ENCODE measurements around the gene MAP3K5.
"Not testable (repeated sequence)": the region's sequence is repeated elsewhere in the genome, so short reads cannot be mapped to it uniquely, and the experiment has no call there.

The MAP3K5 gene

DNA sequence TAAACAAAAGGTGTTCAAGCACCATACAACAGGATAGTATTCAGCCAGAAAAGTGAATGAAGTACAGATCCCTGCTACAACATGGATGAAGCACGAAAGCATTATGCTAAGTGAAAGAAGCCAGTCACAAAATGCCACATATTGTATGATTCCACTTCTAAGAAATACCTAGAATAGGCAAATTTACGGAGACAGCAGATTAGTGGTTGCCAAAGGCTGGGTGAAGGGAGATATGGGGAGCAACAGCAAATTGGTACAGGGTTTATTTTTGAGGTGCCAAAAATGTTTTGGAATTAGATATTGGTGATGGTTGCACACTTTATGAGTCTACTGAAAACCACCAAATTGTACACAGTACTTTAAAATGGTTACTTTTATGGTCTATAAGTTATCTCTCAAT is 23.2 kb downstream of the MAP3K5 start:
- no peak for DNase-seq

DNA sequence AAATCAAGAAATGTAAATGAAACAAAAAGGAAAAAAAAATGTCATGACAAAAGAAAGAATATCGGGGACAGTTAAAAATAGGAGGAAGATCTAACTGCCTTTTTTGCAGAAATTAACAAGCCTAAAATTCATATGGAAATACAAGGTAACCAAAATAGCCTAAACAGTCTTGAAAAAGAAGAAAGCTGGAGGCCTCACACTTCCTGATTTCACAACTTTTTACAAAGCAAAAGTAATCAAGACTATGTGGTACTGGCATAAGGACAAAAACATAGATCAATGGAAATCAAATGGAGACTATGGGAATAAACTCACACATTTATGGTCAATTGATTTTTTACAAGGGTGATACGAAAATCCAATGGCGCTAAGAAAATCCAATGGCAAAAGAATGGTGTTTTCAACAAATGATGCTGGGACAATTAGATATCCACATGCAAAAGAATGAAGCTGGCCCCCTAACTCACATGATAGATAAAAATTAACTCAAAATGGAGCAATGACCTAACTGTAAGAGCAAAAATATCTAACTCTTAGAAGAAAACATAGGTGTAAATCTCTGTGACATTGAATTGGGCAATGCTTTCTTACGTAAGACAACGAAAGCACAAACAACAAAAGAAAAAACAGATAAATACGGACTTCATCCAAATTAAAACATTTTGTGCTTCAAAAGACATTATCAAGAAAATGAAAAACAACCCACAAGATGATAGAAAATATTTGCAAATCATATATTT is 24.5 kb downstream of the MAP3K5 start:
- no peak for DNase-seq

DNA sequence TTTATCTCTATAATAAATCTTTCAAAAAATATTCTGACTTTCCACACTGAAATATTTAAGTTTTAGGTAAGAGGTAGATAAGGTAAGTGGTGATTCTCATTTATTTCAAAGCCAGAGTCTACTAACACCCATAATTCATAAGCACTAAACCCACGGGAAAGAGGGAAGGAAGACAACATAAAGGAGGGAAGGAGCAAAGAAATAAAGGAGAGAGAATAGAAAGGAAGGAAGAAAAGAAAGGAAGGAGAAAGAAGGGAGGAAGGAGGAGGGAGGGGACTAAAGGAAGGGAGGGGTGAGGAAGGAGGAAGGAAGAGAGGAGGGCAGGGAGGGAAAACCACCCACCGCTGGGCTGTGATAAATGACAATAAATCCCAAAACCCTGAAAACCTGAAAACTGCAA is 25.2 kb downstream of the MAP3K5 start:
- no peak for DNase-seq

DNA sequence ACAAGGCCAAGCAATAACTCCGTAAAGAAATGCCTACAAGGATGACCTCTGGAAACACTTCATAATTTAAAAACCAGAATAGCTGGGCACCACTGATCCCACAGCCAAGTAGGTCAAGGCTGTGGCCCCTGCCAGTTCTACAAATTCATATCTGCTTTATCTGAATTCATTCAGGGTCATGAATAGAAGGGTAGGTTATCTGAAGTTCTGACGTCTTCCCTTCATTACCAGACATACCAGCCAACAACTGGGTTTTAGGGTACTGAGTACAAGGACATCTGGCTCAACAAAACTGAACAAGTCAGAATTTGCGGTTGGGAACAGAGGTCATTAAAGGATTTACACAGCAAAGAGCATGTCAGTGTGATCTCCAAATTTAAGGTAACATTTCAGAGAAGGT is 26.0 kb downstream of the MAP3K5 start:
- DNase-seq, result no peak

DNA sequence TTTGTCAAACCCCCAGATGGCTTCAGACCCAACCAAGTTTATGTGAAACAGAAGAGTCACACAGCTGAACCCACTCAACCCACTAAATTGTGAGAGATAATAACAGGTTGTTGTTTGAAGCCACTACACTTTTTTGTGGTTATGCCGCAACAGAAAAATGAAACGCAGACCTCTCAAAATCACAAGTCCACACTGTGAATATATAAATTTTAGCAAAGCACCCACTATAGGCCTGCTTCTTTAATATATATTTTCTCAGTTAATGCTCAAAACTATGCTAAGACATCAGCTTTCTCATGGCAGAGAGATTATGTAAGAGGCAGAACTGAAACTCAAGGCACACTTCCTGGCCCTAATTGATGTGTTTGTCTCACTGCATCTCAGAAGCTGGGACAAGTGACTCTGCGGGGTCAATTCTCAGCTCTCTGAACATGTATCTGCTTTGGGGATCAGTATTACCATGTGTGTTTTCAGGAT is 27.7 kb downstream of the MAP3K5 start:
- no peak for DNase-seq

DNA sequence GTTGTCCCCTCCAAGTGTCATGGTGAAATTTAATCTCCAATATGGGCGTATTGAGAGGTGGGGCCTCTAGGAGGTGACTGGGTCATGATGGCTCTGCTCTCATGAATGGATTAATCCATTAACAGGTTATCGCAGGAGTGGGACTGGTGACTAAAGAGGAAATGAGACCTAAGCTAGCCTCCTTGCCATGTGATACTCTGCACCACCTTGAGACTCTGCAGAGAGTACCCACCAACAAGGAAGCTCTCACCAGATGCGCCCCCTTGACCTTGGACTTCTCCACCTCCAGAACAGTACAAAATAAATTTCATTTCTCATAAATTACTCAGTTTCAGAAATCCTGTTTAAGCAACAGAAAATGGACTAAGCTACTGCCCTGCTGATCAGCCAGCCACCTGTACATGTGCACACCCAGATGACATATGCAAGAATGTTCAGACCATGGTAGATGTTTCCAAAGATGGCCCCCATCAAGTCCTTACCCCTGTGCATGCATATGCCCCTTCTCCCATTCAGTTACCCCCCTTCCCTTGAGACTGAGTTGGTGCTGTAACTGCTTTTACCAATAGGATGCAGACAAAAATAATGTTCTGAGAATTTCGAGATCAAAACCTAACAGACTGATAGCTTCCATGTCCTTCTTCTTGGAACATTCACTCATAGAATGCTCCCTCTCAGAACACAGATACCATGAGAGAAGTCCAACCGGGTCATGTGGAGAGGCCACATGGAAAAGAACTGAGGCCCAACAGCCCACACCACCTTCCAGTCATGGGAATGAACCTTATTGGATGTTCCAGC is 28.4 kb downstream of the MAP3K5 start:
- no peak for DNase-seq

DNA sequence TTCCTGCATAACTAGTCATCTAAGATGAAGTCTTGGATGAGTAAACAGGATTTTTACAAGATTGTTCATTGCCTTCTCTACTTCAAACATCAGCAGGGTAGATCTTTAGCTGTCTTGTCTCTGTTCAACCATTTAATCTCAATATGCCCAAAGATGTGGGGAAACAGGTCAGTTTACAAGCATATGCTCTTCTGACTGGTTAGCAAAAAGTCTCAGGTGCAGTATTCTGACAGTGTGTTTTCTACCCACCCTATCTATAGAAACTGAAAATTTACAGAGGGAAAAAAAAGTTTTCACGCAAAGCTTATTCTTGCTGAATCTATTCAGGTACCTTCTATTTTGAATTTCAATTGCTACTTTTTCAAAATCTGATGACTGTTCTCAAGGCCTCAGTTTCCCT is 29.0 kb downstream of the MAP3K5 start:
- no peak for DNase-seq

DNA sequence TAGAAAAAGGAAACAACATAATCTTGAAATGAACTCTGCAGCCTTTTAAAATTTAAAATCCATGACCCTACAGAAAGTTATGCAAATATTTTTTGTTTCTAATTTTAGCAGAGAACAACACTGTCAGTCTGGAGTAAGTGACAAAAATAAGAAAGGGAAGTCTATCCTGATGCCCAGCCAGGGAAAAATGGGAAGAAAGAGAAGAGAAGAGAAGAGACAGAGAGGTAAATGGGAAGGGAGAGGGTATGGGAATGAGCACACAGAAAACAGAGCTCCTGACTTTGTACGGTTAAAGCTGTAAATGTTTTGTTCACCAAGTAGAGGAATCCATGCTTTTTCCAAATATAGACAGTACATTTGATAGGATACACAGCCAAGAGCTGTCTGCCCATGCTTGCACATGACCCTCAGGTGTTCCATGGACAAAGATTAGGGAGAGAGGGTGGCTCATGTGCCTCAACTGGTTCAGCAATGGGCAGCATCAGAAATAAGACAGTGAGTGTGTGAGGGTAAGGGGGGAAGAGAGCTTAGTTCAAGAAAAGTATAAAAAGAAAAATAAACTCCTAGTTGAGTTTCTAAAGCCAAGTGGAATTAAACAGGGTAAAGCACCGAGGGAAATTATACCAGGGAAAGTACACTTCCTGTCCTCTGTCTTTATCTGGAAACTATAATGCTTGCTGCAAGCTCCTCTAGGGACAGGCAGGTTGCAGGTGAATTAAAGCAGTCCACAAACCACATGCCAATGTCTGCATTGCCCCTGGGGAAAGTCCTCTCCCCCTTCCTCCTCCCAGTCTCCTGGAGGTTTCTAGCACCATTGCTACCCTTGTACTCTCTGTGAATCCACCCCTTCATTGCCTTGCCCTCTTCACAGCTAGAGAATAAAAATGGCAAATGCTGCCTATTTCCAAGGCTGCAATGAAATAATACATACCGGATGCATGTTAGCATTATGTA is 30.0 kb downstream of the MAP3K5 start:
- no peak for DNase-seq

DNA sequence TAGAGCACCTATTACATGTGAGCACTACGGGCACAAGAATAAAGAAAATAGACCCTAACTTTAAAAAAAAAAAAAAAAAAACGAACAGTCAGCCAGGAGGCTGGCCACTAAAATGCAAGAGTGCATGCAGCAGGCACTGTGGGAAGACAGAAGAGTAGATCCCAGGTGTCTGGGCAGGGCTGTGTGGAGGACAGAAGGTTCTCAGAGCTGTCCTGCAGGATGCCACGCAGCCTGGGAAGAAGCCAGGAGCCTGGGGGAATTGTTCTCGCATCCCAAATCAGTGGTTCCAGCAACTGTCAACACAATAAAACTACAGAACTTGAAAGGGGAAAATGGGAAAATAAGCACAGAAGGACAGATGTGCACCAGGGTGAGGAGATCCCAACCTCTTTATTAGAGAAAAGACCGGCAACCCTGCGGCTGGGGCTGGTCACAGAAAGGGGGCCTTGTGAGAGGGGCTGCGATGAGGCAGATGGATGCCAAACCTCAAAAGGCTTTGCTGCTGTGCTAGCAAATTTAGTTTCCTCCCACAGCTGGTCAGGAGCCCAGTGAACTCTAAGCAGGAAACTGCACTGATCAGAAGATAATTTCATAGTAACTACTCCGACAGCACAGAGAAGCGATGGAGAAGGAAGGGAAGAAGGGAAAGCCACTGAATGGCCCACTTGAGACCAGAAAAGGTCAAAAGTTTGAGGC is 30.9 kb downstream of the MAP3K5 start:
- no peak for DNase-seq

DNA sequence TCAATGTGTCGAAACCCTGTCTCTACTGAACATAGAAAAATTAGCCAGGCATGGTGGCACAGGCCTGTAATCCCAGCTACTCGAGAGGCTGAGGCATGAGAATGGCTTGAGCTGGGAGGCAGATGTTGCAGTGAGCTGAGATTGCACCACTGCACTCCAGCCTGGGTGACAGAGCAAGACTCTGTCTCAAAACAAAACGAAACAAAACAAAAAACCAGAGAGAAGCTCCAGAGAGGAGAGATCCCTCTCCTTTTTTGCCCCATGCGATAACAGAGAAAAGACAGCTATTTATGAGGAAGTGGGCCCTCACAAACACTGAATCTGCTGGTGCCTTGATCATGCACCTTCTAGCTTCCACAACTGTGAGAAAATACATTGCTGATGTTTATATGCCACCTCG is 31.5 kb downstream of the MAP3K5 start:
- not testable (repeated sequence) for DNase-seq

DNA sequence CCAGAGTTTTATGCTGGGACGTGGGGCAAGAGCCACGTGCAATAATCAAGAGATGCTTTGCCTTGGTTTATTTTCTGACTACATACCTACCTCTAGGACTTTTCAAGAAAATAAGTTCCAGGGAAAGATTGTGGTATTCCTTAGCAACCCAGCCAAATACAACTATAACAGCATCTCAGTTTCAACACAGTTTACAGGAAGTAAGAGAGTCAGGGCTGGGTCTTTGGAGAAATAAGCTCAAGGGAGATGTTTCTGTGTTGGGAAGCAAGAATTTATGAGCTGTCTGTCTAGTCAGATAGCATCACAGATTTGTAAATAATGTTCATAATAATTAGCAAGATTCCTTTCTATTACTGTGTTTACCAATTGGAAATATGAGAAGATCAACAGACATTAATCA is 35.1 kb downstream of the MAP3K5 start:
- DNase-seq, result no peak

DNA sequence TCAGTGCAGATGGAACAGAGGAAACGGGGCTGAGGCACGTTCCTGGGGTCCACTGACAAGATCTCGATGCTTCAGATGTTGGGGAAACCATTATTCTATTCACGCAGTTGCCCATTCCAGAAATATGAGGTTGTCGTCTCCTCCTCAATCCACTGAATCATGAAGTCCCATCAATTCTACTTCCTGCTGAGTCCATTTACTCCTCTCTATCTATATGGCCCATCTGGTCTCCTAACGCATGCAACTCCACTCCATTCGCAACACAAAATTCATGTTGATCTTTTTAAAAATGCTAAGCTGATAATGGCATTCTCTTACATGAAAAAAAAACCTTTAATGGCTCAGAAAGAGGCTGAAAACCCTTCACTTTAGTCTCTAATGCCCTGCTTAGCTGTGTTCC is 37.5 kb downstream of the MAP3K5 start:
- DNase-seq, result no peak

DNA sequence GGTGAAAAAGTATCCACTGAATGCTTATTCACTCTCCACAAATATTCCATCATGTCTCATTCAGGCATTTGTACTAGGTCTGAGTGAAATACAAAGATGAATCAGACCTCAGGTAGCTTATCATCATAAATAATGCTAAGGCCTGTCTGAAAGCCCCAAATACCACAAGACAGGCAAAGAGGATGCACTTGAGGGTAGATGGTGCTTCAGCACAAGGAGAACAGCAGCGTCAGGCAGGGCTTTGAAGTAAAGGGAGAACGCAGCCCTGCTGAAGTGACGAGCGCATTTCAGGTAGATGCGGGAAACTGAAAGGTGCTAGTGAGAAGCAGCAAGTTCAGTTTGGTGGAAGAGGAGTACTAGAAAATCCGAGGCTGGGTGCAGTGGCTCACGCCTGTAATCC is 38.7 kb downstream of the MAP3K5 start:
- peak; percentile 57 to 67 for DNase-seq

DNA sequence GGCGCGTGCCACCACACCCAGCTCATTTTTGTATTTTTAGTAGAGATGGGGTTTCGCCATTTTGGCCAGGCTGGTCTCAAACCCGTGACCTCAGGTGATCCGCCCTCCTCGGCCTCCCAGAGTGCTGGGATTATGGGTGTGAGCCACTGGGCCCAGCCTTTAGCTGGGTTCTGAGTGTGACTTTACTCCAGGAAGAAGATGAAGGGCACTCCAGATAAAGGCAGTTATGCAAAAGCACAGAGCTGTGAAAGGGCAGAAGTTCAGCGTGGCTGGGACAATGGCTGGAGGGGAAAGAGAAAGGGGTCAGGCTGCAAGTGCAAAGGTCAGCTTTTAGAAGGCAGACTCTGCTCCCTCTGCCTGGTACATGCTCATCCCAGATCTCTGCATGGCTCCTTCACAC is 39.7 kb downstream of the MAP3K5 start:
- DNase-seq, result no peak

DNA sequence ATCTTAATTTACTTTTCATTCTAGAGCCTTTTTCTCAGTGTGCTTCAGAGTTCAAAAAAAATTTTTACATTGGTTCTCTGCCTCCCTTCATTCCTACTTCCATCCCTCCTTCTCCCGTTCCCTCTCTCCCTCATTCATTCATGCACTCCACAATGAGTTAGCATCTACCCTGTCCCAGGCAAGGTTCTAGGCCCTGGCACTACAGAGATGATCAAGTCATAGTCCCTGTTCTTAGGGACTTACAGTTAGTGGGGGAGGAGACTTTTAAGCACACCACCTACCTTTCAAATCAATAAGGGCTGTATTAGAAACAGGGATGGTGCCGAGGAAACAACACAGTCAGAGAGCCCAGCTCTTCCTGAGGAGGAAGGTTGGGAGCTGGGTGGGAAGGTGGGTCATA is 40.3 kb downstream of the MAP3K5 start:
- DNase-seq, result no peak

DNA sequence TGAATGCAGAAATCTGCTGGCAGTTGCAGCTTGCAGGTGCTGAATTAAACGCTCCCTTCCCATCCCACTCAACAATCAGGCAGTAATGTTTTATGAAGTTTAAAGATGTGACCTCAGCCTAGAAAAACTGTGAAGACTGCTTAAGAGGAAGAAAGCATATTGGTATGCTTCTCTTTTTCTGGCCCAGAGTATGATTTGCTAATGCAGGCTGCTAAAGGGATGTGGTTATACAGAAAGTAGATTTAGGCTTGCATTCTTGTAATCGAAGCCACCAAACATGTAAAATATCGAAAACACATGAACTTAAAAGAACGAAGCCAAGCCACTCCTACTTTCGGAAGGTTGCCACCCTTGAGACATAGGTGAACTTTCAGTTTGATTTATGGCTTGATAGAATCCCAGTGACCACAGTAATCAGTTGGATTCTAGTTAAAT is 40.7 kb downstream of the MAP3K5 start:
- no peak for DNase-seq

DNA sequence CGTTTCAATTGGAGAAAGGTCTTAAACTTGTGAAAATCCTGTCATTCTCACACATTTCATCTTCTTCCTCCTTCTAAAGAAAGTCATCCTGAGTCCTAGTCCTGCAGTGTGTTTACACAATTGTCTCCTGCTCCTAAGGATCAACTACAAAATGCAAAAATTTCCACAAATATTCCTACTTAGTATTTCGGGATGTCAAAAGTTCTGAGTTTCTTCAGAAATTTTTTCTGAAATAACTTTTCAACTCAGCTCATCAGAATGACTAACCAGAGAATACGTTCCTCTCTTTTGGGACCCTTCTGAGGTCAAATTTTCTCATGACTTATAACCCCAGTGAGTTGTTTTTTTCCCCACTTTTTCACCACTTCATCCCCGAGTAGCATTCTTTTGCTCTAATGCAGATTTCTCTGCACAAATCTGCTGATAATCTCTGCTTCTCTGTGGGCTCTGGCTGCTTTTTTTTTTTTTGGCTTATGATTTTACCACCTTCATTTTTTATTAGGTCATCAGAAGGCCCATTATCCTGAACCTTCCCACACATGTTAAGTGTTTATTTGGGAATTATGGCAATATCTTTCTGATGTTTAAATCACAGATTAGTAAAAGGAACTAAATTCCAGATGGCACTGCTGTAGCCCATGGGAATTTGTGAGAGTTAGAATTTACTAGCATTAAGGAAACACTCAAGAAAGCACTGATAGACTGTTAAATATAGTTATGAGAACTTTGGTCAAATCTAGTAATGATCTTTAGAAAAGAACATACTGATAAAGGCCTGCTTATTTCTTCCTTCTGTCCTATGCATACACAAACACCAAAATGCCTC is 41.4 kb downstream of the MAP3K5 start:
- no peak for DNase-seq

DNA sequence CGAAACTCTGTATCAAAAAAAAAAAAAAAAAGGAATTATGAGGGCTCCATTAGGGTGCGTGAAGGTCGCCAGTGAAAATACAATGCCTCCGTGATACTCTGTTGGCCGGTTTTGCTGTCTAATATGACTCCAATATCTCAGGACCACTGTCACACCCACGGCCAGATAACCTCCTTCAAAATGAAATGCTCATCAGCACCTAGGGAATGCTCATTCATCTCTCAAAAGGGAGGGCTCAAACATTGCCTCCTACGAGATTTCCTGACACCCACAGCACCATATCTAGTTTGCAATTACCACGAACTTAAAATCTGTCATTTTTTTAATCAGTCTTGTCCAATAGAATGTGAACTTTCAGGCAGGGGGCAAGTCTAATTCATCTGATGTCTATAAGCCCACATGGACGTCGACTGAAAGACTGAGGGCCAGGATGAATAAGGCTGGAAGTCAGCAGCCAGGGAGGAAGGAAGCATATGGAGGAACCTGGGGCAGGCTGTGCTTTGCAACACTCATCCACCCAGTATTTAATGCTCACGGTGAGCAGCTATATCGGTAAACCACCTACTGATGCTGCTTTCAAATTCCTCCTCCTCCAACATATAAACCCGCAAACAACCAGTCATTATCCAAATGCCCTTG is 42.8 kb downstream of the MAP3K5 start:
- no peak for DNase-seq

DNA sequence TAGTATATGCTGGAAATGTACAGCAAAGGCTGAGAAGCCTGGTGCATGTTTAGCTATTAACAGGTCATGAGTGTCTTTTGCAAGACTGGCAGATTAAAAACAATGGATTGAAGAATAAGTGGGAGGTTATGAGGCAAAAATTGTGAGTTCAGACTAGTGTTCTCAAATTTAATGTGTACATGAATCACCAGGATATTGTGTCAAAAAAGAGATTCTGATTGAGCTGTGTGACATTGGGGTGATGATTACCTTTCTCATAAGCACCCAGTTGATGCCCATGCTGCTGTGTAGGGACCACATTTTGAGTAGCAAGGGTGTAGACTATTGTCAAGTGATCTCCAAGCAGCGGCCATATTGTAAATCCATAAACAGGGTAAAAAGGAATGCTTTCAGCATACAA is 44.8 kb downstream of the MAP3K5 start:
- DNase-seq, result no peak

DNA sequence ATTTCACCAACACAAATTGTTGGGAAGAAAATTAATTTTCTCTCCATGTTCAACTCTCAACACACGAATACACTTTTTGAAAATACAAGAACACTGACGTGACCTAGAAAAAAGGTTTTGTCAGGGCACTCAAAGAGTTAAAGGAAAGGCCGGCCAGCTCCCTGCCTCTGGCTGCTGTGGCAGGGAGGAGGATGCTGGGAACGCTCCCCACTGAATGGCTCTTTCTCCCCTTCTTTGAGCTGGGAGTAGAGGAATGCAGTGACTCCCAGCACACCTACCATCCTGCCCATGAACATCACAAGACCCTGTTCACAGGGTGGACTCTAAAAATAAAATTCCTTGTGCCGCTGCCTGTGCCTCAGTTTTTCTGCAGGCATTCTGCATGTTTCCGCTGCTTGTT is 47.0 kb downstream of the MAP3K5 start:
- DNase-seq, result no peak

DNA sequence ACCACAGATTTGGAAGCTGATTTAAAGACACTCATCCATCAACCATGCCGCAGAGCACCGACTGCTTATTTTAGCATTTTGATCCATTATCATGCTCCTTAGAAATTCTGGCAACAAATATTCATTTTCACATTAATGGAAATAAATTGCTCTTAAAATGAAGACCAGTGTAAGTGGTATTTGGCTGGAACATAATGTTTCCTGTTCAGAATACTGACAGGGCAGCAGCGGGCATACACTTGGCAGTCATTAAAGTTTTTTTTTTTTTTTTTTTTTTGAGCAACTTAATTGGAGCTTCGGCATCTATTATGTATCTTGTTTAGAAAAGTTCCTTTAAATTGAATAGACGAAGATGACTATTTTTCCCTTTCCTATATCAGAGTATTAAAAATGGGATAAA is 47.4 kb downstream of the MAP3K5 start:
- DNase-seq, result no peak
